WTC11 (cell line): ENCODE measurements around the gene UGT1A1. TPM values are rescaled to one million over a fixed set of nuclear protein-coding genes. Genes with fewer than 3 reads are reported as not detected.

ENCODE experiments used
- ATAC-seq: fragments of 200-7000 bp; cut with Tn5 transposase; 2 replicates; pipeline ENCODE4 v1.10.0; 2021; ENCODE audit warnings: mild to moderate bottlenecking, moderate library complexity
- CTCF ChIA-PET: fragments of 300-600 bp; sonication (Branson Sonifier 250); formaldehyde crosslinking; loops from one replicate; lab custom pipeline; 2021; ENCODE audit warnings: antibody characterized with exemption; lab: Charles Lee
- POLR2A ChIA-PET: fragments of 350-600 bp; sonication (Branson Sonifier 250); formaldehyde crosslinking; loops from one replicate; lab custom pipeline; 2021; ENCODE audit warnings: antibody characterized with exemption; lab: Charles Lee
- DNase-seq: peaks from one replicate; pipeline ENCODE4 v3.0.0; 2021; ENCODE audit warnings: low spot score
- H3K27ac Mint-ChIP-seq: 2 replicates; pipeline ENCODE4 v1.8.0; 2021; ENCODE audit warnings: mixed read lengths
- H3K27me3 Mint-ChIP-seq: 2 replicates; pipeline ENCODE4 v1.8.0; 2021; ENCODE audit warnings: low read depth, mild to moderate bottlenecking, moderate library complexity, mixed read lengths
- H3K36me3 Mint-ChIP-seq: 2 replicates; pipeline ENCODE4 v1.8.0; 2021; ENCODE audit warnings: mixed read lengths
- H3K4me1 Mint-ChIP-seq: 2 replicates; pipeline ENCODE4 v1.8.0; 2022; ENCODE audit warnings: mixed read lengths
- H3K4me3 Mint-ChIP-seq: 2 replicates; pipeline ENCODE4 v1.8.0; 2021; ENCODE audit warnings: mild to moderate bottlenecking, moderate library complexity, mixed read lengths
- H3K9me3 Mint-ChIP-seq: 2 replicates; pipeline ENCODE4 v1.8.0; 2021; ENCODE audit warnings: mixed read lengths
- ATF1 ChIP-seq: sonication (generic); formaldehyde crosslinking; IDR thresholded peaks from 2 replicates; pipeline ENCODE4 v1.8.1; 2023; ENCODE audit warnings: mild to moderate bottlenecking, moderate library complexity, missing genetic modification reagents
- CBFB ChIP-seq: sonication (generic); formaldehyde crosslinking; IDR thresholded peaks from 2 replicates; pipeline ENCODE4 v1.8.1; 2022; ENCODE audit warnings: mild to moderate bottlenecking, low read depth, missing genetic modification reagents
- FOXP1 ChIP-seq: sonication (generic); formaldehyde crosslinking; IDR thresholded peaks from 2 replicates; pipeline ENCODE4 v1.8.0; 2022; ENCODE audit warnings: missing genetic modification reagents, mild to moderate bottlenecking, moderate library complexity, borderline replicate concordance
- JAZF1 ChIP-seq: fragments of 250-450 bp; sonication (Bioruptor Pico); IDR thresholded peaks from 2 replicates; pipeline ENCODE4 v1.9.0; 2021; ENCODE audit warnings: moderate library complexity, mild to moderate bottlenecking, inconsistent platforms
- MLX ChIP-seq: sonication (generic); formaldehyde crosslinking; IDR thresholded peaks from 2 replicates; pipeline ENCODE4 v1.8.1; 2023; ENCODE audit warnings: mild to moderate bottlenecking, missing genetic modification reagents, moderate library complexity
- NR2C2 ChIP-seq: sonication (generic); formaldehyde crosslinking; IDR thresholded peaks from 2 replicates; pipeline ENCODE4 v1.8.0; 2022; ENCODE audit warnings: mild to moderate bottlenecking, missing genetic modification reagents
- NR3C1 ChIP-seq: sonication (generic); formaldehyde crosslinking; conservative IDR thresholded peaks from 2 replicates; pipeline ENCODE4 v1.8.1; 2023; ENCODE audit warnings: low read depth, mild to moderate bottlenecking, missing genetic modification reagents
- TCF7 ChIP-seq: sonication (generic); formaldehyde crosslinking; IDR thresholded peaks from 2 replicates; pipeline ENCODE4 v1.8.0; 2022; ENCODE audit warnings: mild to moderate bottlenecking, low read depth, missing genetic modification reagents, moderate library complexity
- ZSCAN18 ChIP-seq: fragments of 250-450 bp; sonication (Bioruptor Pico); IDR thresholded peaks from 2 replicates; pipeline ENCODE4 v2.1.2; 2022; ENCODE audit warnings: mild to moderate bottlenecking, moderate library complexity
- total RNA-seq: library from RNA; stranded (reverse); gene quantifications from 3 replicates; pipeline ENCODE4 v1.2.3, GENCODE V29; 2021
- TF ChIP-seq, protein P1 (sequence below): sonication (generic); formaldehyde crosslinking; IDR thresholded peaks from 2 replicates; pipeline ENCODE4 v1.8.1; 2023; ENCODE audit warnings: mild to moderate bottlenecking, missing genetic modification reagents, borderline replicate concordance
- TF ChIP-seq, protein P2 (sequence below): sonication (generic); formaldehyde crosslinking; IDR thresholded peaks from 2 replicates; pipeline ENCODE4 v1.8.0; 2023; ENCODE audit warnings: missing genetic modification reagents
- TF ChIP-seq, protein P3 (sequence below): sonication (generic); formaldehyde crosslinking; IDR thresholded peaks from 2 replicates; pipeline ENCODE4 v1.8.0; 2022; ENCODE audit warnings: mild to moderate bottlenecking, missing genetic modification reagents
- TF ChIP-seq, protein P4 (sequence below): sonication (generic); formaldehyde crosslinking; IDR thresholded peaks from 2 replicates; pipeline ENCODE4 v1.8.0; 2023; ENCODE audit warnings: mild to moderate bottlenecking, missing genetic modification reagents
- TF ChIP-seq, protein P5 (sequence below): sonication (generic); formaldehyde crosslinking; IDR thresholded peaks from 2 replicates; pipeline ENCODE4 v1.8.1; 2022; ENCODE audit warnings: mild to moderate bottlenecking, moderate library complexity, missing genetic modification reagents

Gene UGT1A1
- total RNA-seq, 1 experiment from 2014 or later, result not detected

- Mint-ChIP-seq H3K36me3 (no peaks in the 10 kb centered on the region), H3K9me3 (peaks cover 11% of the 10 kb centered on the region), H3K27me3 (peaks cover 2% of the 10 kb centered on the region; the same call in 1 of the 2 replicates), H3K27ac (no peak overlapping the region), H3K4me3 (no peak overlapping the region), H3K4me1 (peaks cover 3% of the 10 kb centered on the region)
- TF ChIP-seq NR3C1 (CRISPR knock-in tag) (no peak), ATF1 (CRISPR knock-in tag) (no peak), JAZF1 (CRISPR knock-in tag) (no peak), FOXP1 (no peak), ZSCAN18 (CRISPR knock-in tag) (no peak), TCF7 (no peak), NR2C2 (CRISPR knock-in tag) (no peak), CBFB (CRISPR knock-in tag) (no peak), MLX (no peak)
- TF ChIP-seq, protein P1, sequence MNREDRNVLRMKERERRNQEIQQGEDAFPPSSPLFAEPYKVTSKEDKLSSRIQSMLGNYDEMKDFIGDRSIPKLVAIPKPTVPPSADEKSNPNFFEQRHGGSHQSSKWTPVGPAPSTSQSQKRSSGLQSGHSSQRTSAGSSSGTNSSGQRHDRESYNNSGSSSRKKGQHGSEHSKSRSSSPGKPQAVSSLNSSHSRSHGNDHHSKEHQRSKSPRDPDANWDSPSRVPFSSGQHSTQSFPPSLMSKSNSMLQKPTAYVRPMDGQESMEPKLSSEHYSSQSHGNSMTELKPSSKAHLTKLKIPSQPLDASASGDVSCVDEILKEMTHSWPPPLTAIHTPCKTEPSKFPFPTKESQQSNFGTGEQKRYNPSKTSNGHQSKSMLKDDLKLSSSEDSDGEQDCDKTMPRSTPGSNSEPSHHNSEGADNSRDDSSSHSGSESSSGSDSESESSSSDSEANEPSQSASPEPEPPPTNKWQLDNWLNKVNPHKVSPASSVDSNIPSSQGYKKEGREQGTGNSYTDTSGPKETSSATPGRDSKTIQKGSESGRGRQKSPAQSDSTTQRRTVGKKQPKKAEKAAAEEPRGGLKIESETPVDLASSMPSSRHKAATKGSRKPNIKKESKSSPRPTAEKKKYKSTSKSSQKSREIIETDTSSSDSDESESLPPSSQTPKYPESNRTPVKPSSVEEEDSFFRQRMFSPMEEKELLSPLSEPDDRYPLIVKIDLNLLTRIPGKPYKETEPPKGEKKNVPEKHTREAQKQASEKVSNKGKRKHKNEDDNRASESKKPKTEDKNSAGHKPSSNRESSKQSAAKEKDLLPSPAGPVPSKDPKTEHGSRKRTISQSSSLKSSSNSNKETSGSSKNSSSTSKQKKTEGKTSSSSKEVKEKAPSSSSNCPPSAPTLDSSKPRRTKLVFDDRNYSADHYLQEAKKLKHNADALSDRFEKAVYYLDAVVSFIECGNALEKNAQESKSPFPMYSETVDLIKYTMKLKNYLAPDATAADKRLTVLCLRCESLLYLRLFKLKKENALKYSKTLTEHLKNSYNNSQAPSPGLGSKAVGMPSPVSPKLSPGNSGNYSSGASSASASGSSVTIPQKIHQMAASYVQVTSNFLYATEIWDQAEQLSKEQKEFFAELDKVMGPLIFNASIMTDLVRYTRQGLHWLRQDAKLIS (CRISPR knock-in tag), result no peak
- TF ChIP-seq, protein P2, sequence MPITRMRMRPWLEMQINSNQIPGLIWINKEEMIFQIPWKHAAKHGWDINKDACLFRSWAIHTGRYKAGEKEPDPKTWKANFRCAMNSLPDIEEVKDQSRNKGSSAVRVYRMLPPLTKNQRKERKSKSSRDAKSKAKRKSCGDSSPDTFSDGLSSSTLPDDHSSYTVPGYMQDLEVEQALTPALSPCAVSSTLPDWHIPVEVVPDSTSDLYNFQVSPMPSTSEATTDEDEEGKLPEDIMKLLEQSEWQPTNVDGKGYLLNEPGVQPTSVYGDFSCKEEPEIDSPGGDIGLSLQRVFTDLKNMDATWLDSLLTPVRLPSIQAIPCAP (CRISPR knock-in tag), result no peak
- TF ChIP-seq, protein P3, sequence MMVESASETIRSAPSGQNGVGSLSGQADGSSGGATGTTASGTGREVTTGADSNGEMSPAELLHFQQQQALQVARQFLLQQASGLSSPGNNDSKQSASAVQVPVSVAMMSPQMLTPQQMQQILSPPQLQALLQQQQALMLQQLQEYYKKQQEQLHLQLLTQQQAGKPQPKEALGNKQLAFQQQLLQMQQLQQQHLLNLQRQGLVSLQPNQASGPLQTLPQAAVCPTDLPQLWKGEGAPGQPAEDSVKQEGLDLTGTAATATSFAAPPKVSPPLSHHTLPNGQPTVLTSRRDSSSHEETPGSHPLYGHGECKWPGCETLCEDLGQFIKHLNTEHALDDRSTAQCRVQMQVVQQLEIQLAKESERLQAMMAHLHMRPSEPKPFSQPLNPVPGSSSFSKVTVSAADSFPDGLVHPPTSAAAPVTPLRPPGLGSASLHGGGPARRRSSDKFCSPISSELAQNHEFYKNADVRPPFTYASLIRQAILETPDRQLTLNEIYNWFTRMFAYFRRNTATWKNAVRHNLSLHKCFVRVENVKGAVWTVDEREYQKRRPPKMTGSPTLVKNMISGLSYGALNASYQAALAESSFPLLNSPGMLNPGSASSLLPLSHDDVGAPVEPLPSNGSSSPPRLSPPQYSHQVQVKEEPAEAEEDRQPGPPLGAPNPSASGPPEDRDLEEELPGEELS, result no peak
- TF ChIP-seq, protein P4, sequence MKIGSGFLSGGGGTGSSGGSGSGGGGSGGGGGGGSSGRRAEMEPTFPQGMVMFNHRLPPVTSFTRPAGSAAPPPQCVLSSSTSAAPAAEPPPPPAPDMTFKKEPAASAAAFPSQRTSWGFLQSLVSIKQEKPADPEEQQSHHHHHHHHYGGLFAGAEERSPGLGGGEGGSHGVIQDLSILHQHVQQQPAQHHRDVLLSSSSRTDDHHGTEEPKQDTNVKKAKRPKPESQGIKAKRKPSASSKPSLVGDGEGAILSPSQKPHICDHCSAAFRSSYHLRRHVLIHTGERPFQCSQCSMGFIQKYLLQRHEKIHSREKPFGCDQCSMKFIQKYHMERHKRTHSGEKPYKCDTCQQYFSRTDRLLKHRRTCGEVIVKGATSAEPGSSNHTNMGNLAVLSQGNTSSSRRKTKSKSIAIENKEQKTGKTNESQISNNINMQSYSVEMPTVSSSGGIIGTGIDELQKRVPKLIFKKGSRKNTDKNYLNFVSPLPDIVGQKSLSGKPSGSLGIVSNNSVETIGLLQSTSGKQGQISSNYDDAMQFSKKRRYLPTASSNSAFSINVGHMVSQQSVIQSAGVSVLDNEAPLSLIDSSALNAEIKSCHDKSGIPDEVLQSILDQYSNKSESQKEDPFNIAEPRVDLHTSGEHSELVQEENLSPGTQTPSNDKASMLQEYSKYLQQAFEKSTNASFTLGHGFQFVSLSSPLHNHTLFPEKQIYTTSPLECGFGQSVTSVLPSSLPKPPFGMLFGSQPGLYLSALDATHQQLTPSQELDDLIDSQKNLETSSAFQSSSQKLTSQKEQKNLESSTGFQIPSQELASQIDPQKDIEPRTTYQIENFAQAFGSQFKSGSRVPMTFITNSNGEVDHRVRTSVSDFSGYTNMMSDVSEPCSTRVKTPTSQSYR, result no peak
- TF ChIP-seq, protein P5, sequence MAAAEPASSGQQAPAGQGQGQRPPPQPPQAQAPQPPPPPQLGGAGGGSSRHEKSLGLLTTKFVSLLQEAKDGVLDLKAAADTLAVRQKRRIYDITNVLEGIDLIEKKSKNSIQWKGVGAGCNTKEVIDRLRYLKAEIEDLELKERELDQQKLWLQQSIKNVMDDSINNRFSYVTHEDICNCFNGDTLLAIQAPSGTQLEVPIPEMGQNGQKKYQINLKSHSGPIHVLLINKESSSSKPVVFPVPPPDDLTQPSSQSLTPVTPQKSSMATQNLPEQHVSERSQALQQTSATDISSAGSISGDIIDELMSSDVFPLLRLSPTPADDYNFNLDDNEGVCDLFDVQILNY (CRISPR knock-in tag), result no peak
- ChIA-PET CTCF (no interaction called here), POLR2A (no interaction called here)
- no peak for ATAC-seq
- DNase-seq, result no peak
These were observed 9.2 kb downstream of the UGT1A1 start for GRCh38 chr2:233769260-233769659.
